ENCODE data around the gene HDHD5. TPM values are rescaled to one million over a fixed set of nuclear protein-coding genes. Genes with fewer than 3 reads are reported as not detected.

The HDHD5 gene
- polyA plus RNA-seq, 1 experiment, result 35.3 TPM

GRCh38 chr22:17116572-17117330, 42.3 kb downstream of the HDHD5 start:
- no peaks in the 10 kb centered on the region for H3K36me3 ChIP-seq (ENCODE audit: control insufficient read depth, insufficient read depth, low read length)
- peaks cover 5% of the 10 kb centered on the region for H3K27me3 ChIP-seq (ENCODE audit: control insufficient read depth, insufficient read depth, low read length)
- H3K4me3 ChIP-seq (ENCODE audit: low read depth, low read length), result no peak overlapping the region
- CTCF ChIA-PET, result interaction anchor here (0.7 to 1.9 kb wide), 4 partner anchors 18 to 59 kb away, joined by 3 to 8 read pairs (median 3); no protein-coding TSS in a partner anchor
- TF ChIP-seq CTCF (IDR thresholded peaks at IDR 0.05; ENCODE audit: insufficient read depth, low read depth, low read length), result no peak
- POLR2A ChIA-PET, result no interaction called here
- no peak for DNase-seq (ENCODE audit: low read depth)

GRCh38 chr22:17115945-17116565, 43.0 kb downstream of the HDHD5 start:
- Histone ChIP-seq H3K4me3 (ENCODE audit: low read depth, low read length) (no peak overlapping the region), H3K27me3 (ENCODE audit: control insufficient read depth, insufficient read depth, low read length) (peaks cover 5% of the 10 kb centered on the region), H3K36me3 (ENCODE audit: control insufficient read depth, insufficient read depth, low read length) (0 out of 2 replicates have a peak, but pooled peaks cover 1% of the 10 kb centered on the region)
- ChIA-PET POLR2A (no interaction called here), CTCF (interaction anchor here (0.9 to 1.9 kb wide), 2 partner anchors 41 to 55 kb away, joined by 5 to 8 read pairs; no protein-coding TSS in a partner anchor)
- TF ChIP-seq CTCF (IDR thresholded peaks at IDR 0.05; ENCODE audit: insufficient read depth, low read depth, low read length), result no peak
- DNase-seq (ENCODE audit: low read depth), result no peak

GRCh38 chr22:17115236-17115635, 43.8 kb downstream of the HDHD5 start:
- peaks cover 5% of the 10 kb centered on the region for H3K27me3 ChIP-seq (ENCODE audit: control insufficient read depth, insufficient read depth, low read length)

GRCh38 chr22:17114898-17115235, 44.2 kb downstream of the HDHD5 start:
- H3K4me3 ChIP-seq (ENCODE audit: low read depth, low read length), result no peak overlapping the region
- peaks cover 5% of the 10 kb centered on the region for H3K27me3 ChIP-seq (ENCODE audit: control insufficient read depth, insufficient read depth, low read length)
- H3K36me3 ChIP-seq (ENCODE audit: control insufficient read depth, insufficient read depth, low read length), result 0 out of 2 replicates have a peak, but pooled peaks cover 1% of the 10 kb centered on the region
- ChIA-PET CTCF (no interaction called here), POLR2A (no interaction called here)
- TF ChIP-seq CTCF (IDR thresholded peaks at IDR 0.05; ENCODE audit: insufficient read depth, low read depth, low read length), result no peak
- no peak for DNase-seq (ENCODE audit: low read depth)

More at GRCh38 chr22:17115236-17115635, 43.8 kb downstream of the HDHD5 start:
- Histone ChIP-seq H3K4me3 (ENCODE audit: low read depth, low read length) (no peak overlapping the region), H3K36me3 (ENCODE audit: control insufficient read depth, insufficient read depth, low read length) (0 out of 2 replicates have a peak, but pooled peaks cover 1% of the 10 kb centered on the region)
- CTCF ChIA-PET, result interaction anchor here (0.9 to 1.9 kb wide), 2 partner anchors 41 to 56 kb away, joined by 5 to 8 read pairs; no protein-coding TSS in a partner anchor
- DNase-seq (ENCODE audit: low read depth), result no peak
- TF ChIP-seq CTCF (IDR thresholded peaks at IDR 0.05; ENCODE audit: insufficient read depth, low read depth, low read length), result no peak
- POLR2A ChIA-PET, result no interaction called here

GRCh38 chr22:17114173-17114897, 44.7 kb downstream of the HDHD5 start:
- ChIA-PET CTCF (interaction anchor here (1.3 to 1.4 kb wide), 2 partner anchors 20 to 57 kb away, joined by 3 read pairs; no protein-coding TSS in a partner anchor), POLR2A (no interaction called here)
- DNase-seq (ENCODE audit: low read depth), result no peak
- no peak for TF ChIP-seq CTCF (IDR thresholded peaks at IDR 0.05; ENCODE audit: insufficient read depth, low read depth, low read length)
- H3K36me3 ChIP-seq (ENCODE audit: control insufficient read depth, insufficient read depth, low read length), result 0 out of 2 replicates have a peak, but pooled peaks cover 1% of the 10 kb centered on the region
- peaks cover 5% of the 10 kb centered on the region for H3K27me3 ChIP-seq (ENCODE audit: control insufficient read depth, insufficient read depth, low read length)
- H3K4me3 ChIP-seq (ENCODE audit: low read depth, low read length), result no peak overlapping the region

Measured in BJ (cell line).